Stimulated activated CD4-positive, alpha-beta T cell treated with anti-CD3 and anti-CD28 coated beads, Interleukin-15, amount 100 ng/mL, for 48 hours (primary cell): ENCODE results near the gene HAPLN2.
"Not testable (repeated sequence)": the region's sequence is repeated elsewhere in the genome, so short reads cannot be mapped to it uniquely, and the experiment has no call there.

Experiments
- DNase-seq, 2 donors: peaks; one replicate each; pipeline ENCODE4 v3.0.0-alpha.2; 2020; ENCODE audit warnings: low read depth in 2 of 2

The HAPLN2 gene

DNA sequence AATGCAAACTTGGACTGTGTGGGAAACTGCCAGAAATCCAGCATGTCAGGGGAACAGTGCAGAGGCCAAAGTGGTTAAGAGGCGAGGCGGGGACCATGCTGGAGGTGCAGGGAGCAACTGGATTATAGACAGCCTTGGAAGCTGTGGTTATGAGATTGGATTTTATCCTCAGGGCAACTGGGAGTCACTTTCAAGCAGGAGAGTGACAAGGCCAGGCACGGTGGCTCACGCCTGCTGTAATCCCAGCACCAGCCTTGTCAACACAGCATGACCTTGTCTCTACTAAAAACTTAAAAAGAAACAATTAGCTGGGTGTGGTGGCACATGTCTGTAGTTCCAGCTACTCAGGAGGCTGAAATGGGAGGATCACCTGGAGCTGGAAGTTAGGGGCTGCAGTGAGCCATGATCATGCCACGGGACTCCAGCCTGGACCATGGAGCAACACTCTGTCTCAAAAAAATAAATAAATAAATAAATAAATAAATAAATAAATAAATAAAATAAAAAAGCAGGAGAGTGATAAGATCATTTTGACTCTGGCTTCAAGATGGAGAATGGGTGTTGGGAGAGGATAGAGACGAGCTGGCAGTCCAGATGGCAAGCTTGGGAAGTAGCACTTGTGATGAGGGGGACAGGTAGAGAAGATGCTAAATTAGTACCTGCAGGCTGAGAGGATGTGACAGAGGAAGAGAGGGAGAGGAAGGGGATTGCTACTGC is 3.5 kb downstream of the HAPLN2 start:
- DNase-seq = no peak

DNA sequence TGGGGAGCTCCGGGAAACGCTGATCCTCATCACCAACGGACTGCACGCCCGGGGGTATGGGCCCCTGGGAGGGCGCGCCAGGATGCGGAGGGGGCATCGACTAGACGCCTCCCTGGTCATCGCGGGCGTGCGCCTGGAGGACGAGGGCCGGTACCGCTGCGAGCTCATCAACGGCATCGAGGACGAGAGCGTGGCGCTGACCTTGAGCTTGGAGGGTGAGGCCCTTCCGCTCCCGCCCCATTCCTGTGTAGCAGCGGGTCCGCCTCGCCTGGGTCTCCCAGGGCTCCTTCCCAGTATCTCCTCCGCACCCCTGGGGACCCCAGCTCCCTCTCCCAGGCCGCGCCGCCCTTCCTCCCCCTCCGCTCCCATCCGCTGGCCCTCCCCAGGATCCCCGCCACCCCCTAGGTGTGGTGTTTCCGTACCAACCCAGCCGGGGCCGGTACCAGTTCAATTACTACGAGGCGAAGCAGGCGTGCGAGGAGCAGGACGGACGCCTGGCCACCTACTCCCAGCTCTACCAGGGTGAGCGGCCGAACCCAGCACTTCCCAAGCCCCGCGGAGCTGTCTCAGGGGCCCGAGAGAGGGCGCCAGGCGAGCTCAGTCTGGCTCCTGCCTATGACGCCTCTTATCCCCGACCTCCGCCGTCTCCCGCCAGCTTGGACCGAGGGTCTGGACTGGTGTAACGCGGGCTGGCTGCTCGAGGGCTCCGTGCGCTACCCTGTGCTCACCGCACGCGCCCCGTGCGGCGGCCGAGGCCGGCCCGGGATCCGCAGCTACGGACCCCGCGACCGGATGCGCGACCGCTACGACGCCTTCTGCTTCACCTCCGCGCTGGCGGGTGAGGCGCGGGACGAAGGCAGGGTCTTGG is 5.0 kb downstream of the HAPLN2 start:
- DNase-seq = peak in 1 of 2 donors; percentile 24

DNA sequence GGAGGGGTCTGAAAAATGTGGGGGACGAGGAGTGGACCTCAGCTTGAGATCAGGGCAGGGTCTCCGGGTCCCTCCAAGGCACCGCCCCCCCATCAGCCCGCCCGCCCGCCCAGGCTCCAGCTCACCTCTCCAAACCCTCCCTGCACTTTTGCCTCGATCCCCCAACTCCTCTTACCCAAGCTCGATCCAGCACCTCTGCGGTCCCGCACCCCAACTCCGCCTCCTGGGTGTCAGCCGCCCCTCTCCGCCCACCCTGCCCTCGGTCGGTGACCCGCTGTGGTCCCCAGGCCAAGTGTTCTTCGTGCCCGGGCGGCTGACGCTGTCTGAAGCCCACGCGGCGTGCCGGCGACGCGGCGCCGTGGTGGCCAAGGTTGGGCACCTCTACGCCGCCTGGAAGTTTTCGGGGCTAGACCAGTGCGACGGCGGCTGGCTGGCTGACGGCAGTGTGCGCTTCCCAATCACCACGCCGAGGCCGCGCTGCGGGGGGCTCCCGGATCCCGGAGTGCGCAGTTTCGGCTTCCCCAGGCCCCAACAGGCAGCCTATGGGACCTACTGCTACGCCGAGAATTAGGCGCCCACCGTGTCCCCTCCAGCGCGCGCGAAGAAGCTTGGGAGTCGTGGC is 5.7 kb downstream of the HAPLN2 start:
- no peak for DNase-seq

DNA sequence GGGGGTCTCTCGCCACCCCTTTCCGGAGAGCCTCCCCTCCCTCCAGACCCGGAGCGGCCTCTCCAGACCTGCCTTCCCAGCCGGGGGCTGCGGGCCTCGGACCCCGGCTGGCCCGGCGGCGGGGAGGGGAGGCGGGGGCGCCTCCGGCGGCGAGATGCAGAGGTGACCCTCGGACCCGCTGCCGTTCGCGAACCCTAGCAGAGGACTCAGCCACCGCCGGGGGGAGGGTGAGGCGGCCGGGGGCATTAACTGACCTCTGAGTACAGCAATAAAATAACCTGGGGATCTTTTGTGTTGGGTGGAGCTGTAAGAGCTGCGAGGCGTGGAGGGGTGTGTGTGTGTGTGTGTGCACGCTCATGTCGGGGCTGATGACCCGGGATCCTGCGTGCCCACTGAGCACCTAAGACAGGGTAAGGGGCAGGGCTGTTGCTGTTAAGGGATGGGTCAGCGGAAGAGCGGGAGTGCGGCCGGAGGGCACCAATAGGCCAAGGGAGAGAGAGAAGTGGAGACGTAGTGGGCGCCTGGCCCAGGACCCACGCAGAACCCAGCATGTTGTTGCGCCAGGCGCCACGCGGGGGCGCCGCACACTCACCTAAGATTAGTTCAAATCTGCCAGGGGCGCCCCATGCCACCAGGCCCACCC is 6.3 kb downstream of the HAPLN2 start:
- DNase-seq = peak in 1 of 2 donors; percentile 64

DNA sequence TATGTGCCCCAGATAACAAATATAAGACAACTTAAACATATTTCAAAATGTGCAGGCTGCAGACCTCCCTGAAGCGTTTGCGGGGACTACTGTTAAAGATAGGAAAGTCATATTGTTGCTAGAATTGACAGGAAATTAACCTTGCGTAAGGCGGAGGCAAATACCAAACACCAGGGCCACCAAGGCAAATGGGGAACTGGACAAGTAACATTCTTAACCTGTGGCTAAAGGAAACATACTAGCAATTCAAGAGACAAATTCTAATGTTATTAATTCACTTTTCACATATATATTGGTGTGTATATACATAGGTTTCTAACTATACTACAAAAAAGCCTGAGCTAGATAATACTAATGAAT is 6.8 kb downstream of the HAPLN2 start:
- DNase-seq = no peak

DNA sequence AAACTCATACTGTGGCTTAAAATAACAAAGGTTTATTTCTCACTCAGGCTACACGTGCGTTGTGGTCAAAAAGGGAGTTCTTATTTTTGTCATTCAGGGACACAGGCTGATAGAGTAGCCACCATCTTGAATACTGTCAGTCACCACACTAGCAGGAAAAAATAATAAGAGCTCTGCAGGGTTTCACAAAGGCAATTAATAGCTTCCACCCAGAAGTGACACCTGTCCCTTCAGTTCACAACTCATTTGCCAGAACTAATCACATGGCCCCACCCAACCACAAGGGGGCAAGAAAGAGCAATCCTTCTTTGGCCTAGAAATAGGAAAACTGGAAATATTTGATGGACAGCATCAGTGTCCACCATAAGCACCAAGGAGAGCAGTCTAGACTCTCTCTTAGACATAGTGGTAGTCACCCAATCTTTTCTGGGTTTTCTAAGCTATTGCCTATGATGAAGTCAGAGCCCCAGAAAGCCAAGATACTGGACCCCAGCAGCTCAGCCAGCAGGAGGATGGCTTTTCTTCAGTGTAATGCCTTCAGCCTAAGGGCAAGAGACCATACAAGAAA is 8.2 kb downstream of the HAPLN2 start:
- no peak for DNase-seq

DNA sequence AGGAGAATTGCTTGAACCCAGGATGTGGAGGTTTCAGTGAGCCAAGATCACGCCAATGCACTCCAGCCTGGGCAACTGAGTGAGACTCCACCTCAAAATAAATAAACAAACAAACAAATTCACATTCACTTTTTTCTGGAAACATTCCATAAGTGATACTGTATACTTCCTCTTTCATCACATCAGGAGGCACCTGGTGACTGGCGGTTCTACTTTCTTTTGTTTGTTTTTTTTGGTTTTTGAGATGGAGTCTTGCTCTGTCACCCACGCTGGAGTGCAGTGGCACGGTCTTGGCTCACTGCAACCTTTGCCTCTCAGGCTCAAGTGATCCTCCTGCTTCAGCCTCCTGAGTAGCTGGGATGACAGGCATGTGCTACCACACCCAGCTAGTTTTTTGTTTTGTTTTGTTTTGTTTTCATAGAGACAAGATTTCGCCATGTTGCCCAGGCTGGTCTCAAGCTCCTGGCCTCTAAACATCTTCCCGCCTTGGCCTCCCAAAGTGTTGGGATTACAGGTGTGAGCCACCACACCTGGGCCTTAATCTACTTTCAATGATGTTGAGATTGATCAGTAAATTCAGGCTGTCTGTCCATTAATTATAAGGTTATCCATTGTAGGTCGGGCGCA is 10.7 kb downstream of the HAPLN2 start:
- no peak for DNase-seq

DNA sequence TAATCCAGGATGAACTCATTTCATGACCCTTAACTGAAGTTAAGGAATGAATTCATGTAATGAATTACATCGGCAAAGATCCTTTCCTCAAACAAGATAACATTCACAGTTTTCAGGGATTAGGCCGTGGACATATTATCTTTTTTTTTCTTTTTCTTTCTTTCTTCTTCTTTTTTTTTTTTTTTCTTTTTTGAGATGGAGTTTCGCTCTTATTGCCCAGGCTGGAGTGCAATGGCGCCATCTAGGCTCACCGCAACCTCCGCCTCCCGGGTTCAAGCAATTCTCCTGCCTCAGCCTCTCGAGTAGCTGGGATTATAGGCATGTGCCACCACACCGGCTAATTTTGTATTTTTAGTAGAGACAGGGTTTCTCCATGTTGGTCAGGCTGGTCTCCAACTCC is 11.9 kb downstream of the HAPLN2 start:
- not testable (repeated sequence) for DNase-seq

DNA sequence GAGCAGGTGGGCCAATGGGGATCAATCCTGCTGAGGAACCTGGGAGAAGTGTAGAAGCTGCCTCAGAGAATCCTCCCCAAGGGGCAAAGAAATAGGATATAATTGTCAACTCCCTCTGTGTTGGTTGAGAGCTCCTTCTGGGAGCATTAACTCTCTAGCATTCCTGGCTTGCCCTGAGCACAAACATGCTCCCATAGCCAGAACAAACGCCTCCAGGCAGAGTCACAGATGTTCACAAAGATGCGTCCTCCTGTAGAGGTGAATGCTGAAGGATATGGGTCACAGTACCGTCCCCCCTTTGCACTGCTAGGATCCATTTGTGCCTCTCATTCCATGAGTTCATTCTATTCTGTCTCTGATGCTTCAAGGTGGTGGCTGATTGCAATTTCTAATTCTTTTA is 13.1 kb downstream of the HAPLN2 start:
- no peak for DNase-seq

DNA sequence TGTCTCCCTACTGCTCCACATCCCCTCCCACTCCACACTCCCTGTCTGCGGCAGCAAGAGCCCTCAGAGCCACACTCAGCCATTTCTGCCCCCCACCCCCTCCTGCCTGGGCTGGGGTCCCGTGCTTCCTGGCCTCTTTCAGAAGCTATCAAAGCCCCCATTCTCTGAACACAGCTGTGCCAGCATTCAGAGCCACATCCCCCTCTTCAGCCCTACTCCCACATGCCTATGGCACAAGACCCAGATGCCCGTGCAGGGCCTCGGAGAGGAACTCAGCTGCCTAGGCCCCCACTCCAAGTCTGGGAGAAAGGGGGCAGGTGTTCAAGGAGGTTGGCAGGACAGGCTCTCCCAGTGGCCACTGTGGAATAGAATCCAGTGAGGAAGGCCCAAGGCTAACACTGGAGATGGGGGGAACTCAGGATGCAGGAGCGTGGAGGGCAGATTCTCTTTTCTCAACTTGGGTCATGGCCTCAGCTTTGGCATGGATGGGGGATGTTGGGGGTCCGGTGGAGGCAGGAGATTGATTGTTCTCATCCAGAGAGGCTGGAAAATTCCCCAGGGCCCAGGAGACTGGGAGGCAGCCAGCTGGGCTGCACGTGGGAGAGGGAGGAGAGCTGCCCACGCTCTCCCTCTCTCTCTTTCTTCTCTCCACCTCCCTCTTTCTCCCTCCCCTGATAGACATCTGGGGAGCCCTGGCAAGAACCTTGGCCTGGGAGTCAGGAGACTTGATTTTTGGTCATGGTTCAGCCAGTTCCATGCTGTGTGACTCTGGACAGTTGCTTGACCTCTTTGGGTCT is 19.2 kb downstream of the HAPLN2 start:
- no peak for DNase-seq

DNA sequence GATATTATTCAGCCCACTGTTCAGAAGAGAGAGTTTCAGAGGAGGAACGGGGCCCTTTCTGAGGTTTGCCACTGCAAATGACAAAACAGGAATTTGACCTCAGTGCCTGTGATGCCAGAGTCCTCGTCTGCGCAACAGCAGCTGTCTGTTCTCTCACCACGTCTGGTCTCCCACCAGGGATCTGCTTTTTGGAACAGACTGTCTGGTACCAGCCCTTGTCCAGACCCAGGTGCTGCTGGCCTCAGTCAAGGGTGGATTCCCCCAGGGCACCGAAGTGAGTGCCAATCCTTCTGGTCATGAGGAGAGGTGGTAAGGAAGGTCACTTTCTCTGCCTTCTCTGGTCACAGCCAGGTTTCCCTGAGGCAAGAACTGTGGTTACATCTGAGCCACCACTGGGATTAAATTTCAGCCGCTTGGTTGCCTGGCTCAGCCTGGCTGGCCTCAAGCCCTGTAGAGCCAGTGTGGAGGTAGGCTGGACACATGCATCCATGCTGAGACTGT is 20.4 kb downstream of the HAPLN2 start:
- DNase-seq = no peak

DNA sequence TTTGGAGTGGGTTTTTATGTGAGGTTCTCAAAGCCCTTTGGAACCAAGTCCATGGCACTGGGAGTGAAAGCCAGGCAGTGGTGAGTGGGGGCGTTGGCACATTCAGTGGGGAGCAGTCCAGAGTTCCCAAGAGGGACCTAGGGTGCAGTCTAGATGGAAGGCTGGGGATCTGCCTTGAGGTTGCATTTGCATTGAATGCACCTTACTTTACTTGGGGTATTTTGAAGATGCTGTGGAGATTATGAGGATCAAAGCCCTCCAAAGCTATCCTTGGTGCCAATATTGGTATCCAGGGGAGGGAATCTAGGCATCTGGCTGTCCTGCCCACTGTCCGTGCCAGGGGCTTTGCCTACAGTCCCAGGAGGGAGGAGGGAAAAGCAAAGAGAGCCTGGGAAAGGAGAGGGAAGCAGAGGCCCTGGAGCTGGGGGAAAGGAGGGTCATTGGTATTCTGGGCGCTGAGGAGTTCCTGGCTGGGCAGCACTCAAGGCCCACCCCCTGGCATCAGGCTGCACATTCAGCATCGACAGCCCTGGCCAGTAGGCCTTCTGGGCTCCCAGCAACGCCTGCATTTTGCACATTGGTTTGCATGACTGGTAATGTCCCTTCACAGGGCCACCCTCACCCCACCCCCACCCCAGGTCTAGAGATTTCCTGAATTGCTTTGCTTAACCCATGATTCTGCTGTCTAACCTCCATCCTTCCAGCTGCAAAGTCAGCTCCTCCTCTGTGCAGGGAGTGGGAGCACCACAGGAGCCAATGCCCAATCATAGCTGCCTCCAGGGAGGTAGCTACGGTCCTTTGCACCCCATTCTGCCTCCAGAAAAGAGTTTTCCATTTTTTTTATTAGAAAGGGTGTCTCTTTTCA is 21.9 kb downstream of the HAPLN2 start:
- no peak for DNase-seq

DNA sequence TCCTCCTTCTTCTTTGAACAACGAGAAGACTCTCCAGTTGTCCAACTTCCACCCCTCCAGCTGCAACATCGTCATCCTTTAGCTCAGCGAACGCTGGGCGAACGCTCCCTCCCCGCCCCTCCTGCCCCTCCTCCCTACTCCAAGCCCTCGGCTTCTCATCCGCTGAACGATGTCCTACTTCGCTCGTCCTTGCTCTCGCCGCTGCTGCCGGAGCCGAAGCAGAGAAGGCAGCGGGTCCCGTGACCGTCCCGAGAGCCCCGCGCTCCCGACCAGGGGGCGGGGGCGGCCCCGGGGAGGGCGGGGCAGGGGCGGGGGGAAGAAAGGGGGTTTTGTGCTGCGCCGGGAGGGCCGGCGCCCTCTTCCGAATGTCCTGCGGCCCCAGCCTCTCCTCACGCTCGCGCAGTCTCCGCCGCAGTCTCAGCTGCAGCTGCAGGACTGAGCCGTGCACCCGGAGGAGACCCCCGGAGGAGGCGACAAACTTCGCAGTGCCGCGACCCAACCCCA is 22.6 kb downstream of the HAPLN2 start, which contains the start of gene BCAN:
Gene BCAN, plus strand, starts transcription at position 357 of the 504 bp plus-strand sequence. CDS start 3,938 bp downstream, outside the sequence.
- DNase-seq = no peak

DNA sequence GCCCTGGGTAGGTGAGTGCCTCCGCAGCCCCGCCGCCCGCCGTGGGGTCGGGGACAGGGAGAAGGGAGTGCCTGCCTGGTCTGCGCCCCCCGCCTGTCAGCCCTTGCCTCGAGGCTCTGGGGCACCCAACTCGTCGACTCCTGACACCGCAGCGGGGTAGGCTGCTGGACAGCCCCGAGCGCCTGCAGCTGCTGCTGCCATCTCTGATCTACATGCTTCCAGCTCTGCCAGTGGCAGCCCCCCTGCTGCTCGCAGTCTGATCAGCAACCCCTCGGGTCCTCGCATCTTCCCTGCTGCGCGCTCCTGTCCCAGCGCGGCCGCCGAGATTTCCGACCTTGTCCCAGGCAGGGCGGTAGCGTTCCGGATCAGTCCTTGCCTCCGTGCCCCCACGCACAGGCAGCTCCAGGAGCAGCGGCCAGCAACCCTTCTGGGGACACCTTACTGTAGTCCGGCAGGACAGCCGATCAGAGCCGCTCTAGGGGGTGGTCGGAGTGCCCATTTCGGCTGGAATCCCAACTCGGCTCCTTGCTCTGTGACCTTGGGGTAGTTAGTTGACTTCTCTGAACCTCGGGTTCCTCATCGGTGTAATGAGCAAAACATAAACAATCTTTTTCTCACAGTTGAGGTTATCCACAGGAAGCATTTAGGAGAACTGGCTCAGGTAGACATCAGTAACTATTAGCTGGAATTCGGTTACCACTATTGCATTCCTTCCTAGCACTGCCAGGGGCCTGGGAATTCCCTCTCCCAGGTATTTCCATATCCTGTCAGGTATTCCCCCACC is 23.2 kb downstream of the HAPLN2 start:
- no peak for DNase-seq

DNA sequence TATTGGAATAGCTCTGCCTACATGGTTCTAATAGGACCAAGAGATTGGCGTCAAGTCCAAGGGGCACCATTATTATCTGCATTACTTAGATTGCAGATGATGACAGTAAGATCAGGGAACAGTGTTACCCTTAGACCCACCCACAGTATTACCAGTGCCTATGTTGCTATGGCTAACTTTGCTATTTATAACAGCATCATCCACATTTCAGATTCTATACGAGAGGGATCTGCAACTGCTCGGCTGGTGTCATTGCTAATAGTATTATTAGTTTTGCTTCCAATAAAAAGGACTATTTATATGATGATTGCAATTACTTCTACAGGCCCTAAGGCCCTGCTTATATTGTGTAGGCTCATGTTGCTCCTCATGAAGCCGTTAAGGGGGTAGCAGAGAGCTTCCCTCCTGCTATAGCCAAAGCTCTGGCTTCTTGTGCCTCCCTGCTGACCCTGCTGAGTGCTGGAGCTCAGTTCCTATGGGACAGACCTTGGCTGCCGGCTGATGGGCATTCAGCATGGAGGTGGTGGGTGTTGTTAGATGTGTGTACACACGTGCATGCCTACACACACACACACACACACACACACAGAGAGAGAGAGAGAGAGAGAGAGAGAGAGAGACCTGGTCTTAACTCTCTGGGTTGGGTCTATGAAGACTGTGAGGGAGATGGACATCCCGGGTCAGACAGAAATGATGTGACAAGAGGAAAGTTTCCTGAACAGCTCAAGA is 24.0 kb downstream of the HAPLN2 start:
- DNase-seq = no peak

DNA sequence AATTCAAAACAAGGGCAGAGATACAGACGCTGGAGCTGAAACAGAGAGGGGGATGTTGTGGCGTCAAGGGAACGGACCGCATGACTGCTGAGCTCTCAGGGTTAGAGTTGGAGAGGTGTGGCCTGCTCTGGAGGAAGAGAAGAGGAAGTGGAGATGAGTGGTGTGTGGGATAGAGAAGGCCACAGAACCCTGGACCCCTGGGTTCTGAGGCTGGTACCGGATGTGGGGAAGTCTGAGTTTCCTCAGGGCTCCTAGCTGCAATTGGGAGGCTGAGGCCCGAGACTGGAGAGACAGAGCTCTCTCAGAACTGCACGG is 24.5 kb downstream of the HAPLN2 start:
- DNase-seq = no peak

DNA sequence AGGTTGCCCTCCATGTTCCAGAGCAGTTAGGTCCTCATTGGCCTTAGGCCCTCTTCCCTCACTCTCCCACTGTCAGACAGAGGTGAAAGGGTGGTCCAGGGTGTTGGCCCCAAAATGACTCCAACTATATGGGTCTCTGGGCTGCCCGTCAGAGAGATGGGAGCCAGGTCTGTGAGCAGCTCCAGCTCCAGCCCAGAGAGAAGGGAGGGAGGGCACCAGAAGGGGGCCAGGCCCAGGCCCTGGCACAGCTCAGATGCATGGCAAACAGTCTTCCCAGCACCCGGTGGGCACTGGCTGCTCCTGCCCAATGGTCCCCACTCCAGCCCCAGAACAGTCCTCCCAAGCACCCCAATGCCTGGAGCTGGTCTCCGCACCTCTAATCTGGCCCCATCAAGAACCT is 24.9 kb downstream of the HAPLN2 start:
- no peak for DNase-seq

DNA sequence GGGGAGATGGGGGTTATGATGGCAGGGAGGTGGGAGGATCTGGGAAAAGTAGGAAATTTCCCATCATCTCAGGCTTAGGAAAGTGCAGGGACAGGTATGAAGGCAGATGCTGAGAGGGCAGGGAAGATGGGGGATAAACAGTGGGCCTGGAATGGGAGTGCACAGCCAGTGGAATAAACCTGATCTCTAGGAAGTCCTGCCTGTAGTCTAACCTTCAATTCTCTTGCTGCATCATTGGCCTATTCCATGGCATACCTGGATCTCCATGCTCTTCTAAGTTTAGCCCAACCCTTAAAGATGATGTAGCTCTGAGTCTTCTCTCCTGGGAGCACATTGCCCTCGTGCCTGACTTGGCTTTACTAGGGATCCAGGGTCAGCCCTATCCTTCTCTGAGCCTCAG is 25.4 kb downstream of the HAPLN2 start:
- no peak for DNase-seq
